ENCODE data around the gene ABCC11.
"Not testable (repeated sequence)": the region's sequence is repeated elsewhere in the genome, so short reads cannot be mapped to it uniquely, and the experiment has no call there.

The ABCC11 gene

GRCh38 chr16:48176635-48177408, 70.5 kb downstream of the ABCC11 start:
- H3K36me3 ChIP-seq: no peaks in the 10 kb centered on the region
- H3K27me3 ChIP-seq: no peaks in the 10 kb centered on the region; the same call in 1 of the 2 replicates
- no peak overlapping the region for H3K4me3 ChIP-seq (ENCODE audit: low read depth, low read length)
- no peak for DNase-seq
- no peaks in the 10 kb centered on the region for H3K4me1 ChIP-seq
- TF ChIP-seq CTCF (IDR thresholded peaks at IDR 0.05; ENCODE audit: low read depth, low read length): no peak
- H3K9me3 ChIP-seq: no peaks in the 10 kb centered on the region

- Histone ChIP-seq H3K4me3 (ENCODE audit: low read depth, low read length) (no peak overlapping the region), H3K36me3 (no peaks in the 10 kb centered on the region), H3K27me3 (no peaks in the 10 kb centered on the region; the same call in 1 of the 2 replicates), H3K4me1 (no peaks in the 10 kb centered on the region), H3K9me3 (no peaks in the 10 kb centered on the region)
- no peak for TF ChIP-seq CTCF (IDR thresholded peaks at IDR 0.05; ENCODE audit: low read depth, low read length)
- DNase-seq: no peak
Observed at GRCh38 chr16:48173889-48174288, 73.5 kb downstream of the ABCC11 start.

- no peak overlapping the region for H3K4me3 ChIP-seq (ENCODE audit: low read depth, low read length)
- no peaks in the 10 kb centered on the region for H3K9me3 ChIP-seq
- H3K4me1 ChIP-seq: no peaks in the 10 kb centered on the region
- TF ChIP-seq CTCF (IDR thresholded peaks at IDR 0.05; ENCODE audit: low read depth, low read length): no peak
- no peaks in the 10 kb centered on the region for H3K36me3 ChIP-seq
- no peak for DNase-seq
- no peaks in the 10 kb centered on the region; the same call in 1 of the 2 replicates for H3K27me3 ChIP-seq
Observed at GRCh38 chr16:48172682-48173081, 74.7 kb downstream of the ABCC11 start.

GRCh38 chr16:48169896-48170295, 77.4 kb downstream of the ABCC11 start:
- TF ChIP-seq CTCF (IDR thresholded peaks at IDR 0.05; ENCODE audit: low read depth, low read length): no peak
- no peaks in the 10 kb centered on the region for H3K4me1 ChIP-seq

GRCh38 chr16:48168075-48168474, 79.3 kb downstream of the ABCC11 start:
- no peak for DNase-seq
- no peak for TF ChIP-seq CTCF (IDR thresholded peaks at IDR 0.05; ENCODE audit: low read depth, low read length)

More at GRCh38 chr16:48169896-48170295, 77.4 kb downstream of the ABCC11 start:
- DNase-seq: no peak
- no peaks in the 10 kb centered on the region; the same call in 1 of the 2 replicates for H3K27me3 ChIP-seq
- no peaks in the 10 kb centered on the region for H3K36me3 ChIP-seq
- no peak overlapping the region for H3K4me3 ChIP-seq (ENCODE audit: low read depth, low read length)
- H3K9me3 ChIP-seq: no peaks in the 10 kb centered on the region

GRCh38 chr16:48166617-48167016, 80.7 kb downstream of the ABCC11 start:
- DNase-seq; H3K27me3 ChIP-seq; H3K36me3 ChIP-seq; H3K4me1 ChIP-seq; H3K9me3 ChIP-seq; H3K4me3 ChIP-seq (ENCODE audit: low read depth, low read length): not testable (repeated sequence)

More at GRCh38 chr16:48168075-48168474, 79.3 kb downstream of the ABCC11 start:
- Histone ChIP-seq H3K4me3 (ENCODE audit: low read depth, low read length) (no peak overlapping the region), H3K36me3 (no peaks in the 10 kb centered on the region), H3K27me3 (no peaks in the 10 kb centered on the region; the same call in 1 of the 2 replicates), H3K4me1 (no peaks in the 10 kb centered on the region), H3K9me3 (no peaks in the 10 kb centered on the region)

Data from BE2C (cell line).